ENCODE data around the gene PRR14.

PRR14 gene

GRCh38 chr16:30663038-30663437, 12.3 kb downstream of the PRR14 start:
- Mint-ChIP-seq H3K4me3 (peak overlapping the region; percentile 76), H3K36me3 (peaks cover 93% of the 10 kb centered on the region), H3K4me1 (peaks cover 48% of the 10 kb centered on the region), H3K27ac (peak overlapping the region; percentile 89), H3K9me3 (no peaks in the 10 kb centered on the region)
- ATAC-seq (no peak), DNase-seq (ENCODE audit: low spot score in 2 of 2) (no peak)

GRCh38 chr16:30663820-30664219, 13.1 kb downstream of the PRR14 start:
- peak overlapping the region; percentile 76 for H3K4me3 Mint-ChIP-seq
- peaks cover 93% of the 10 kb centered on the region for H3K36me3 Mint-ChIP-seq
- no peak for ATAC-seq
- peak overlapping the region; percentile 89 for H3K27ac Mint-ChIP-seq
- no peaks in the 10 kb centered on the region for H3K9me3 Mint-ChIP-seq
- peaks cover 49% of the 10 kb centered on the region for H3K4me1 Mint-ChIP-seq
- no peak for DNase-seq (ENCODE audit: low spot score in 2 of 2)

GRCh38 chr16:30664616-30665109, 13.9 kb downstream of the PRR14 start:
- ATAC-seq, result no peak
- Mint-ChIP-seq H3K27ac (peak overlapping the region; percentile 81), H3K4me3 (no peak overlapping the region), H3K36me3 (peaks cover 97% of the 10 kb centered on the region), H3K4me1 (peaks cover 49% of the 10 kb centered on the region), H3K9me3 (no peaks in the 10 kb centered on the region)
- no peak for DNase-seq (ENCODE audit: low spot score in 2 of 2)

GRCh38 chr16:30665155-30665829, 14.5 kb downstream of the PRR14 start:
- Mint-ChIP-seq H3K4me3 (peak overlapping the region; percentile 11), H3K36me3 (peaks cover 99% of the 10 kb centered on the region), H3K4me1 (peaks cover 49% of the 10 kb centered on the region)

GRCh38 chr16:30665830-30666190, 15.1 kb downstream of the PRR14 start:
- DNase-seq (ENCODE audit: low spot score in 2 of 2), result no peak
- ATAC-seq, result no peak
- peaks cover 45% of the 10 kb centered on the region for H3K4me1 Mint-ChIP-seq
- no peaks in the 10 kb centered on the region for H3K9me3 Mint-ChIP-seq
- H3K27ac Mint-ChIP-seq, result peak overlapping the region; percentile 81
- H3K36me3 Mint-ChIP-seq, result peaks cover 99% of the 10 kb centered on the region
- H3K4me3 Mint-ChIP-seq, result no peak overlapping the region

More at GRCh38 chr16:30665155-30665829, 14.5 kb downstream of the PRR14 start:
- H3K27ac Mint-ChIP-seq, result peak overlapping the region; percentile 81
- no peak for DNase-seq (ENCODE audit: low spot score in 2 of 2)
- ATAC-seq, result no peak
- no peaks in the 10 kb centered on the region for H3K9me3 Mint-ChIP-seq

- no peak for ATAC-seq
- Mint-ChIP-seq H3K4me1 (peaks cover 36% of the 10 kb centered on the region), H3K4me3 (no peak overlapping the region), H3K27ac (peak overlapping the region; percentile 81), H3K9me3 (no peaks in the 10 kb centered on the region), H3K36me3 (peaks cover 99% of the 10 kb centered on the region)
- DNase-seq (ENCODE audit: low spot score in 2 of 2), result no peak
These were observed 15.9 kb downstream of the PRR14 start for GRCh38 chr16:30666681-30667080.

GRCh38 chr16:30667361-30667905, 16.7 kb downstream of the PRR14 start:
- H3K4me3 Mint-ChIP-seq, result no peak overlapping the region
- ATAC-seq (no peak), DNase-seq (ENCODE audit: low spot score in 2 of 2) (no peak)
- no peaks in the 10 kb centered on the region for H3K9me3 Mint-ChIP-seq
- H3K27ac Mint-ChIP-seq, result peak overlapping the region; percentile 86
- H3K36me3 Mint-ChIP-seq, result peaks cover 98% of the 10 kb centered on the region
- peaks cover 29% of the 10 kb centered on the region for H3K4me1 Mint-ChIP-seq

- Mint-ChIP-seq H3K27ac (peak overlapping the region; percentile 86), H3K4me1 (peaks cover 19% of the 10 kb centered on the region), H3K36me3 (peaks cover 89% of the 10 kb centered on the region), H3K9me3 (no peaks in the 10 kb centered on the region), H3K4me3 (no peak overlapping the region)
- ATAC-seq (no peak), DNase-seq (ENCODE audit: low spot score in 2 of 2) (no peak)
These were observed 17.6 kb downstream of the PRR14 start for GRCh38 chr16:30668393-30668792.

- H3K4me3 Mint-ChIP-seq, result no peak overlapping the region
- peak; percentile 19 for ATAC-seq
- H3K9me3 Mint-ChIP-seq, result no peaks in the 10 kb centered on the region
- H3K36me3 Mint-ChIP-seq, result peaks cover 80% of the 10 kb centered on the region
- DNase-seq (ENCODE audit: low spot score in 2 of 2), result no peak
- no peak overlapping the region for H3K27ac Mint-ChIP-seq
- H3K4me1 Mint-ChIP-seq, result peaks cover 12% of the 10 kb centered on the region
These were observed 18.5 kb downstream of the PRR14 start for GRCh38 chr16:30669026-30669902.

- Mint-ChIP-seq H3K27ac (no peak overlapping the region), H3K9me3 (no peaks in the 10 kb centered on the region), H3K4me1 (peaks cover 12% of the 10 kb centered on the region), H3K4me3 (no peak overlapping the region), H3K36me3 (peaks cover 71% of the 10 kb centered on the region)
- ATAC-seq, result peak; percentile 3
- DNase-seq (ENCODE audit: low spot score in 2 of 2), result no peak
These were observed 19.4 kb downstream of the PRR14 start for GRCh38 chr16:30669903-30670824.

- Mint-ChIP-seq H3K36me3 (peaks cover 22% of the 10 kb centered on the region), H3K4me1 (no peaks in the 10 kb centered on the region), H3K4me3 (no peak overlapping the region), H3K9me3 (no peaks in the 10 kb centered on the region), H3K27ac (no peak overlapping the region)
- DNase-seq (ENCODE audit: low spot score in 2 of 2) (no peak), ATAC-seq (no peak)
These were observed 24.4 kb downstream of the PRR14 start for GRCh38 chr16:30675143-30675542.

- Mint-ChIP-seq H3K36me3 (no peaks in the 10 kb centered on the region), H3K4me1 (no peaks in the 10 kb centered on the region), H3K9me3 (no peaks in the 10 kb centered on the region), H3K4me3 (no peak overlapping the region), H3K27ac (no peak overlapping the region)
- no peak for ATAC-seq
- DNase-seq (ENCODE audit: low spot score in 2 of 2), result no peak
These were observed 27.3 kb downstream of the PRR14 start for GRCh38 chr16:30677931-30678585.

- Mint-ChIP-seq H3K4me1 (no peaks in the 10 kb centered on the region), H3K27ac (no peak overlapping the region), H3K9me3 (no peaks in the 10 kb centered on the region), H3K4me3 (no peak overlapping the region), H3K36me3 (no peaks in the 10 kb centered on the region)
- DNase-seq (ENCODE audit: low spot score in 2 of 2) (no peak), ATAC-seq (no peak)
These were observed 27.8 kb downstream of the PRR14 start for GRCh38 chr16:30678586-30678970.

GRCh38 chr16:30680326-30680725, 29.6 kb downstream of the PRR14 start:
- ATAC-seq (no peak), DNase-seq (ENCODE audit: low spot score in 2 of 2) (no peak)
- H3K4me1 Mint-ChIP-seq, result no peaks in the 10 kb centered on the region
- no peaks in the 10 kb centered on the region for H3K36me3 Mint-ChIP-seq
- no peaks in the 10 kb centered on the region for H3K9me3 Mint-ChIP-seq
- H3K27ac Mint-ChIP-seq, result no peak overlapping the region
- H3K4me3 Mint-ChIP-seq, result no peak overlapping the region
